ENCODE results near the gene FAM216B. TPM values are rescaled to one million over a fixed set of nuclear protein-coding genes. Genes with fewer than 3 reads are reported as not detected.

Gene FAM216B
- polyA plus RNA-seq, 2 donors = not detected

- no peak overlapping the region for H3K4me3 ChIP-seq (ENCODE audit: low read depth in 1 of 2, low read length in 2 of 2)
- no peaks in the 10 kb centered on the region for H3K4me1 ChIP-seq (ENCODE audit: control insufficient read depth in 2 of 2, insufficient read depth in 2 of 2, low read length in 1 of 2)
- no peaks in the 10 kb centered on the region for H3K36me3 ChIP-seq (ENCODE audit: control insufficient read depth in 2 of 2, insufficient read depth in 2 of 2, low read length in 1 of 2)
- WGBS, 2 donors = 82 to 86% methylated on average over 3 of the region's 3 CpGs
- no peak overlapping the region for H3K27ac ChIP-seq (ENCODE audit: low read depth in 2 of 2, low read length in 1 of 2)
- H3K9me3 ChIP-seq (ENCODE audit: control insufficient read depth in 2 of 2, insufficient read depth in 1 of 2, low read depth in 1 of 2, low read length in 1 of 2) = no peaks in the 10 kb centered on the region
- no peaks in the 10 kb centered on the region for H3K27me3 ChIP-seq (ENCODE audit: control insufficient read depth in 1 of 2, insufficient read depth in 2 of 2, low read length in 2 of 2)
Observed at GRCh38 chr13:42751693-42752092, 29.7 kb upstream of the FAM216B start.

- WGBS, 2 donors = 94 to 97% methylated on average over 2 of the region's 2 CpGs
- no peak overlapping the region for H3K4me3 ChIP-seq (ENCODE audit: low read depth in 1 of 2, low read length in 2 of 2)
- no peak overlapping the region for H3K27ac ChIP-seq (ENCODE audit: low read depth in 2 of 2, low read length in 1 of 2)
- no peaks in the 10 kb centered on the region for H3K27me3 ChIP-seq (ENCODE audit: control insufficient read depth in 1 of 2, insufficient read depth in 2 of 2, low read length in 2 of 2)
- H3K4me1 ChIP-seq (ENCODE audit: control insufficient read depth in 2 of 2, insufficient read depth in 2 of 2, low read length in 1 of 2) = no peaks in the 10 kb centered on the region
- H3K9me3 ChIP-seq (ENCODE audit: control insufficient read depth in 2 of 2, insufficient read depth in 1 of 2, low read depth in 1 of 2, low read length in 1 of 2) = no peaks in the 10 kb centered on the region
- H3K36me3 ChIP-seq (ENCODE audit: control insufficient read depth in 2 of 2, insufficient read depth in 2 of 2, low read length in 1 of 2) = no peaks in the 10 kb centered on the region
Observed at GRCh38 chr13:42752731-42753130, 28.7 kb upstream of the FAM216B start.

- Histone ChIP-seq H3K27me3 (ENCODE audit: control insufficient read depth in 1 of 2, insufficient read depth in 2 of 2, low read length in 2 of 2) (no peaks in the 10 kb centered on the region), H3K36me3 (ENCODE audit: control insufficient read depth in 2 of 2, insufficient read depth in 2 of 2, low read length in 1 of 2) (no peaks in the 10 kb centered on the region), H3K4me1 (ENCODE audit: control insufficient read depth in 2 of 2, insufficient read depth in 2 of 2, low read length in 1 of 2) (no peaks in the 10 kb centered on the region), H3K9me3 (ENCODE audit: control insufficient read depth in 2 of 2, insufficient read depth in 1 of 2, low read depth in 1 of 2, low read length in 1 of 2) (no peaks in the 10 kb centered on the region), H3K27ac (ENCODE audit: low read depth in 2 of 2, low read length in 1 of 2) (no peak overlapping the region), H3K4me3 (ENCODE audit: low read depth in 1 of 2, low read length in 2 of 2) (no peak overlapping the region)
- 73 to 75% methylated on average over 5 of the region's 5 CpGs for WGBS, 2 donors
Observed at GRCh38 chr13:42753697-42754096, 27.7 kb upstream of the FAM216B start.

- Histone ChIP-seq H3K4me1 (ENCODE audit: control insufficient read depth in 2 of 2, insufficient read depth in 2 of 2, low read length in 1 of 2) (no peaks in the 10 kb centered on the region), H3K9me3 (ENCODE audit: control insufficient read depth in 2 of 2, insufficient read depth in 1 of 2, low read depth in 1 of 2, low read length in 1 of 2) (no peaks in the 10 kb centered on the region), H3K36me3 (ENCODE audit: control insufficient read depth in 2 of 2, insufficient read depth in 2 of 2, low read length in 1 of 2) (no peaks in the 10 kb centered on the region), H3K4me3 (ENCODE audit: low read depth in 1 of 2, low read length in 2 of 2) (no peak overlapping the region), H3K27me3 (ENCODE audit: control insufficient read depth in 1 of 2, insufficient read depth in 2 of 2, low read length in 2 of 2) (no peaks in the 10 kb centered on the region), H3K27ac (ENCODE audit: low read depth in 2 of 2, low read length in 1 of 2) (no peak overlapping the region)
- 97 to 100% methylated on average over 1 of the region's 1 CpG for WGBS, 2 donors
Observed at GRCh38 chr13:42754801-42755510, 26.4 kb upstream of the FAM216B start.

GRCh38 chr13:42757678-42758420 lies 23.5 kb upstream of the FAM216B start:
- H3K27ac ChIP-seq (ENCODE audit: low read depth in 2 of 2, low read length in 1 of 2) = no peak overlapping the region
- no peak overlapping the region for H3K4me3 ChIP-seq (ENCODE audit: low read depth in 1 of 2, low read length in 2 of 2)
- WGBS, 2 donors = 69 to 89% methylated on average over 2 of the region's 2 CpGs
- no peaks in the 10 kb centered on the region for H3K9me3 ChIP-seq (ENCODE audit: control insufficient read depth in 2 of 2, insufficient read depth in 1 of 2, low read depth in 1 of 2, low read length in 1 of 2)
- H3K27me3 ChIP-seq (ENCODE audit: control insufficient read depth in 1 of 2, insufficient read depth in 2 of 2, low read length in 2 of 2) = no peaks in the 10 kb centered on the region
- no peaks in the 10 kb centered on the region for H3K4me1 ChIP-seq (ENCODE audit: control insufficient read depth in 2 of 2, insufficient read depth in 2 of 2, low read length in 1 of 2)
- H3K36me3 ChIP-seq (ENCODE audit: control insufficient read depth in 2 of 2, insufficient read depth in 2 of 2, low read length in 1 of 2) = no peaks in the 10 kb centered on the region

GRCh38 chr13:42758515-42758914 lies 22.9 kb upstream of the FAM216B start:
- no peaks in the 10 kb centered on the region for H3K27me3 ChIP-seq (ENCODE audit: control insufficient read depth in 1 of 2, insufficient read depth in 2 of 2, low read length in 2 of 2)
- H3K36me3 ChIP-seq (ENCODE audit: control insufficient read depth in 2 of 2, insufficient read depth in 2 of 2, low read length in 1 of 2) = no peaks in the 10 kb centered on the region
- H3K4me3 ChIP-seq (ENCODE audit: low read depth in 1 of 2, low read length in 2 of 2) = no peak overlapping the region
- no peaks in the 10 kb centered on the region for H3K4me1 ChIP-seq (ENCODE audit: control insufficient read depth in 2 of 2, insufficient read depth in 2 of 2, low read length in 1 of 2)
- no peak overlapping the region for H3K27ac ChIP-seq (ENCODE audit: low read depth in 2 of 2, low read length in 1 of 2)
- 67 to 75% methylated on average over 3 of the region's 3 CpGs for WGBS, 2 donors
- no peaks in the 10 kb centered on the region for H3K9me3 ChIP-seq (ENCODE audit: control insufficient read depth in 2 of 2, insufficient read depth in 1 of 2, low read depth in 1 of 2, low read length in 1 of 2)

GRCh38 chr13:42760951-42761350 lies 20.4 kb upstream of the FAM216B start:
- WGBS, 2 donors = 64 to 72% methylated on average over 5 of the region's 5 CpGs
- Histone ChIP-seq H3K27ac (ENCODE audit: low read depth in 2 of 2, low read length in 1 of 2) (no peak overlapping the region), H3K4me1 (ENCODE audit: control insufficient read depth in 2 of 2, insufficient read depth in 2 of 2, low read length in 1 of 2) (no peaks in the 10 kb centered on the region), H3K9me3 (ENCODE audit: control insufficient read depth in 2 of 2, insufficient read depth in 1 of 2, low read depth in 1 of 2, low read length in 1 of 2) (no peaks in the 10 kb centered on the region), H3K27me3 (ENCODE audit: control insufficient read depth in 1 of 2, insufficient read depth in 2 of 2, low read length in 2 of 2) (no peaks in the 10 kb centered on the region), H3K36me3 (ENCODE audit: control insufficient read depth in 2 of 2, insufficient read depth in 2 of 2, low read length in 1 of 2) (no peaks in the 10 kb centered on the region), H3K4me3 (ENCODE audit: low read depth in 1 of 2, low read length in 2 of 2) (no peak overlapping the region)

- no peak overlapping the region for H3K27ac ChIP-seq (ENCODE audit: low read depth in 2 of 2, low read length in 1 of 2)
- no peaks in the 10 kb centered on the region for H3K4me1 ChIP-seq (ENCODE audit: control insufficient read depth in 2 of 2, insufficient read depth in 2 of 2, low read length in 1 of 2)
- 85 to 86% methylated on average over 3 of the region's 3 CpGs for WGBS, 2 donors
- H3K4me3 ChIP-seq (ENCODE audit: low read depth in 1 of 2, low read length in 2 of 2) = no peak overlapping the region
- no peaks in the 10 kb centered on the region for H3K9me3 ChIP-seq (ENCODE audit: control insufficient read depth in 2 of 2, insufficient read depth in 1 of 2, low read depth in 1 of 2, low read length in 1 of 2)
- no peaks in the 10 kb centered on the region for H3K27me3 ChIP-seq (ENCODE audit: control insufficient read depth in 1 of 2, insufficient read depth in 2 of 2, low read length in 2 of 2)
- no peaks in the 10 kb centered on the region for H3K36me3 ChIP-seq (ENCODE audit: control insufficient read depth in 2 of 2, insufficient read depth in 2 of 2, low read length in 1 of 2)
Observed at GRCh38 chr13:42762251-42762650, 19.1 kb upstream of the FAM216B start.

GRCh38 chr13:42762917-42763316 lies 18.5 kb upstream of the FAM216B start:
- Histone ChIP-seq H3K27me3 (ENCODE audit: control insufficient read depth in 1 of 2, insufficient read depth in 2 of 2, low read length in 2 of 2) (no peaks in the 10 kb centered on the region), H3K9me3 (ENCODE audit: control insufficient read depth in 2 of 2, insufficient read depth in 1 of 2, low read depth in 1 of 2, low read length in 1 of 2) (no peaks in the 10 kb centered on the region), H3K27ac (ENCODE audit: low read depth in 2 of 2, low read length in 1 of 2) (no peak overlapping the region), H3K4me3 (ENCODE audit: low read depth in 1 of 2, low read length in 2 of 2) (no peak overlapping the region), H3K36me3 (ENCODE audit: control insufficient read depth in 2 of 2, insufficient read depth in 2 of 2, low read length in 1 of 2) (no peaks in the 10 kb centered on the region), H3K4me1 (ENCODE audit: control insufficient read depth in 2 of 2, insufficient read depth in 2 of 2, low read length in 1 of 2) (no peaks in the 10 kb centered on the region)
- 78 to 86% methylated on average over 2 of the region's 2 CpGs for WGBS, 2 donors

GRCh38 chr13:42766016-42766415 lies 15.4 kb upstream of the FAM216B start:
- H3K4me1 ChIP-seq (ENCODE audit: control insufficient read depth in 2 of 2, insufficient read depth in 2 of 2, low read length in 1 of 2) = no peaks in the 10 kb centered on the region
- H3K36me3 ChIP-seq (ENCODE audit: control insufficient read depth in 2 of 2, insufficient read depth in 2 of 2, low read length in 1 of 2) = no peaks in the 10 kb centered on the region
- H3K27ac ChIP-seq (ENCODE audit: low read depth in 2 of 2, low read length in 1 of 2) = no peak overlapping the region
- H3K27me3 ChIP-seq (ENCODE audit: control insufficient read depth in 1 of 2, insufficient read depth in 2 of 2, low read length in 2 of 2) = peaks cover 0 to 2% of the 10 kb centered on the region in 2 donors
- no peaks in the 10 kb centered on the region for H3K9me3 ChIP-seq (ENCODE audit: control insufficient read depth in 2 of 2, insufficient read depth in 1 of 2, low read depth in 1 of 2, low read length in 1 of 2)
- 40 to 68% methylated on average over 1 of the region's 1 CpG for WGBS, 2 donors
- H3K4me3 ChIP-seq (ENCODE audit: low read depth in 1 of 2, low read length in 2 of 2) = no peak overlapping the region

Data from esophagus (tissue), 2 donors.